ENCODE measurements around the gene CDK9. TPM values are rescaled to one million over a fixed set of nuclear protein-coding genes. Genes with fewer than 3 reads are reported as not detected.

CDK9 gene
- total RNA-seq, 1 experiment from 2014 or later: 68.0 TPM

GRCh38 chr9:127758843-127759242 lies 27.0 kb upstream of the CDK9 start:
- H3K9me3 ChIP-seq (ENCODE audit: low read depth, low read length, poor library complexity, severe bottlenecking): no peaks in the 10 kb centered on the region
- peaks cover 26% of the 10 kb centered on the region for H3K27me3 ChIP-seq (replicated peaks; ENCODE audit: insufficient read depth, low read depth, low read length, poor library complexity)
- DNase-seq (ENCODE audit: low spot score): no peak
- no TSS peak for BruUV-seq (replicated peaks)
- POLR2A ChIA-PET (ENCODE audit: low non-redundant PET): no interaction called here
- H3K4me1 ChIP-seq (ENCODE audit: insufficient read depth, low read length, poor library complexity, severe bottlenecking): peaks cover 3% of the 10 kb centered on the region
- H3K36me3 ChIP-seq (ENCODE audit: insufficient read depth, low read length, poor library complexity, severe bottlenecking): no peaks in the 10 kb centered on the region
- intact Hi-C loops (cut with micrococcal nuclease; ENCODE audit: unreplicated experiment): no loop called here
- TF ChIP-seq CTCF (conservative IDR thresholded peaks at IDR 0.05; ENCODE audit: low read depth, low read length) (no peak), EZH2 (IDR thresholded peaks at IDR 0.05; ENCODE audit: borderline replicate concordance, low read depth, low read length, poor library complexity, severe bottlenecking) (no peak)
- CTCF ChIA-PET: no interaction called here
- H3K27ac ChIP-seq (ENCODE audit: low read depth, low read length, poor library complexity, severe bottlenecking): no peak overlapping the region
- no peak overlapping the region for H3K4me3 ChIP-seq (ENCODE audit: low read depth, low read length, poor library complexity, severe bottlenecking)

- H3K9me3 ChIP-seq (ENCODE audit: low read depth, low read length, poor library complexity, severe bottlenecking): no peaks in the 10 kb centered on the region
- CTCF ChIA-PET: no interaction called here
- TF ChIP-seq CTCF (conservative IDR thresholded peaks at IDR 0.05; ENCODE audit: low read depth, low read length) (no peak), EZH2 (IDR thresholded peaks at IDR 0.05; ENCODE audit: borderline replicate concordance, low read depth, low read length, poor library complexity, severe bottlenecking) (no peak)
- no peak overlapping the region for H3K4me3 ChIP-seq (ENCODE audit: low read depth, low read length, poor library complexity, severe bottlenecking)
- BruUV-seq (replicated peaks): no TSS peak
- no peak overlapping the region for H3K27ac ChIP-seq (ENCODE audit: low read depth, low read length, poor library complexity, severe bottlenecking)
- DNase-seq (ENCODE audit: low spot score): no peak
- intact Hi-C loops (cut with micrococcal nuclease; ENCODE audit: unreplicated experiment): no loop called here
- H3K36me3 ChIP-seq (ENCODE audit: insufficient read depth, low read length, poor library complexity, severe bottlenecking): no peaks in the 10 kb centered on the region
- no peaks in the 10 kb centered on the region for H3K4me1 ChIP-seq (ENCODE audit: insufficient read depth, low read length, poor library complexity, severe bottlenecking)
- peaks cover 4% of the 10 kb centered on the region for H3K27me3 ChIP-seq (replicated peaks; ENCODE audit: insufficient read depth, low read depth, low read length, poor library complexity)
- POLR2A ChIA-PET (ENCODE audit: low non-redundant PET): no interaction called here
Observed at GRCh38 chr9:127761061-127761460, 24.8 kb upstream of the CDK9 start.

- H3K27me3 ChIP-seq (replicated peaks; ENCODE audit: insufficient read depth, low read depth, low read length, poor library complexity): no peaks in the 10 kb centered on the region
- no peak overlapping the region for H3K27ac ChIP-seq (ENCODE audit: low read depth, low read length, poor library complexity, severe bottlenecking)
- ChIA-PET POLR2A (ENCODE audit: low non-redundant PET) (no interaction called here), CTCF (no interaction called here)
- no peaks in the 10 kb centered on the region for H3K9me3 ChIP-seq (ENCODE audit: low read depth, low read length, poor library complexity, severe bottlenecking)
- DNase-seq (ENCODE audit: low spot score): no peak
- H3K4me1 ChIP-seq (ENCODE audit: insufficient read depth, low read length, poor library complexity, severe bottlenecking): no peaks in the 10 kb centered on the region
- no peak overlapping the region for H3K4me3 ChIP-seq (ENCODE audit: low read depth, low read length, poor library complexity, severe bottlenecking)
- no TSS peak for BruUV-seq (replicated peaks)
- H3K36me3 ChIP-seq (ENCODE audit: insufficient read depth, low read length, poor library complexity, severe bottlenecking): no peaks in the 10 kb centered on the region
- intact Hi-C loops (cut with micrococcal nuclease; ENCODE audit: unreplicated experiment): no loop called here
- TF ChIP-seq EZH2 (IDR thresholded peaks at IDR 0.05; ENCODE audit: borderline replicate concordance, low read depth, low read length, poor library complexity, severe bottlenecking) (no peak), CTCF (conservative IDR thresholded peaks at IDR 0.05; ENCODE audit: low read depth, low read length) (no peak)
Observed at GRCh38 chr9:127761491-127761956, 24.3 kb upstream of the CDK9 start.
